Parathyroid adenoma (tissue), 2 donors: Measurements from ENCODE around the gene TBC1D17.

Source experiments
- H2AFZ ChIP-seq: fragments of 300-600 bp; sonication (generic); one replicate; pipeline ENCODE4 v1.7.0; 2017; ENCODE audit warnings: antibody characterized with exemption, mild to moderate bottlenecking
- H3K27ac ChIP-seq: fragments of 300-600 bp; sonication (generic); one replicate; pipeline ENCODE4 v1.7.0; 2017
- H3K27me3 ChIP-seq: fragments of 300-600 bp; sonication (generic); one replicate; pipeline ENCODE4 v1.7.0; 2017; ENCODE audit warnings: low read length; ENCODE audit not compliant: control insufficient read depth, insufficient read depth
- H3K36me3 ChIP-seq: fragments of 300-600 bp; sonication (generic); one replicate; pipeline ENCODE4 v1.7.0; 2017; ENCODE audit warnings: low read length; ENCODE audit not compliant: control insufficient read depth, insufficient read depth
- H3K4me1 ChIP-seq: fragments of 300-600 bp; sonication (generic); one replicate; pipeline ENCODE4 v1.7.0; 2017; ENCODE audit warnings: control low read depth
- H3K4me2 ChIP-seq: fragments of 300-600 bp; sonication (generic); one replicate; pipeline ENCODE4 v1.7.0; 2017; ENCODE audit warnings: low read length
- H3K4me3 ChIP-seq: fragments of 300-600 bp; sonication (generic); one replicate; pipeline ENCODE4 v1.7.0; 2017; ENCODE audit warnings: low read depth, low read length
- H3K79me2 ChIP-seq: fragments of 300-600 bp; sonication (generic); one replicate; pipeline ENCODE4 v1.7.0; 2017; ENCODE audit warnings: control low read depth
- H3K9ac ChIP-seq: fragments of 300-600 bp; sonication (generic); one replicate; pipeline ENCODE4 v1.7.0; 2017; ENCODE audit warnings: mild to moderate bottlenecking
- H3K9me3 ChIP-seq: fragments of 300-600 bp; sonication (generic); one replicate; pipeline ENCODE4 v1.7.0; 2017; ENCODE audit warnings: low read length; ENCODE audit not compliant: control insufficient read depth
- TF ChIP-seq, protein P1 (sequence below): fragments of 300-600 bp; sonication (generic); IDR thresholded peaks from one replicate; pipeline ENCODE4 v1.7.0; 2017; ENCODE audit warnings: antibody characterized with exemption, mild to moderate bottlenecking
- donor health status: primary hyperparathyroidism.

Gene TBC1D17

DNA sequence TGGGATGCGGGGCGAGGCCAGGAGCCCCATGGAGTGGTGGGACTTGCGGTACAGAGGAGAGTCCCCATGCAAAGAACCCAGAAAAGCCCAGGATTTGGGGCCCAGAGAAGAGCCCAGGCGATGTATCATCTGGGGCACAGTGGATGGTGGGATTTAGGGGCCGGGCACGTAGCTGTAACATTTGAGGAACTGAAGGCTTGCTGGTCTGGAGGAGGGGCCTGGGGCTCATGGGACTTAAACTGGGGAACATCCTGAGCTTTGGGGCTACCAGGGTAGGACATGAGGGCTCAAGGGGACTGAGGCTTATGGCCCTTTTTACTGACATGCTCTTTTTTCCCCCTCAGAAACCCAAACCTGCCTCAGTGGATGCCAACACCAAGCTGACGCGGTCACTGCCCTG, 45.9 kb upstream of the TBC1D17 start:
- no peak overlapping the region for H3K27ac ChIP-seq
- H3K9me3 ChIP-seq: no peaks in the 10 kb centered on the region
- no peak overlapping the region for H2AFZ ChIP-seq
- TF ChIP-seq, protein P1, sequence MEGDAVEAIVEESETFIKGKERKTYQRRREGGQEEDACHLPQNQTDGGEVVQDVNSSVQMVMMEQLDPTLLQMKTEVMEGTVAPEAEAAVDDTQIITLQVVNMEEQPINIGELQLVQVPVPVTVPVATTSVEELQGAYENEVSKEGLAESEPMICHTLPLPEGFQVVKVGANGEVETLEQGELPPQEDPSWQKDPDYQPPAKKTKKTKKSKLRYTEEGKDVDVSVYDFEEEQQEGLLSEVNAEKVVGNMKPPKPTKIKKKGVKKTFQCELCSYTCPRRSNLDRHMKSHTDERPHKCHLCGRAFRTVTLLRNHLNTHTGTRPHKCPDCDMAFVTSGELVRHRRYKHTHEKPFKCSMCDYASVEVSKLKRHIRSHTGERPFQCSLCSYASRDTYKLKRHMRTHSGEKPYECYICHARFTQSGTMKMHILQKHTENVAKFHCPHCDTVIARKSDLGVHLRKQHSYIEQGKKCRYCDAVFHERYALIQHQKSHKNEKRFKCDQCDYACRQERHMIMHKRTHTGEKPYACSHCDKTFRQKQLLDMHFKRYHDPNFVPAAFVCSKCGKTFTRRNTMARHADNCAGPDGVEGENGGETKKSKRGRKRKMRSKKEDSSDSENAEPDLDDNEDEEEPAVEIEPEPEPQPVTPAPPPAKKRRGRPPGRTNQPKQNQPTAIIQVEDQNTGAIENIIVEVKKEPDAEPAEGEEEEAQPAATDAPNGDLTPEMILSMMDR: no peak
- no peaks in the 10 kb centered on the region for H3K36me3 ChIP-seq
- no peak overlapping the region for H3K9ac ChIP-seq
- no peaks in the 10 kb centered on the region for H3K27me3 ChIP-seq
- H3K4me3 ChIP-seq: no peak overlapping the region
- peaks cover 2% of the 10 kb centered on the region for H3K79me2 ChIP-seq
- no peaks in the 10 kb centered on the region for H3K4me1 ChIP-seq
- no peak overlapping the region for H3K4me2 ChIP-seq

DNA sequence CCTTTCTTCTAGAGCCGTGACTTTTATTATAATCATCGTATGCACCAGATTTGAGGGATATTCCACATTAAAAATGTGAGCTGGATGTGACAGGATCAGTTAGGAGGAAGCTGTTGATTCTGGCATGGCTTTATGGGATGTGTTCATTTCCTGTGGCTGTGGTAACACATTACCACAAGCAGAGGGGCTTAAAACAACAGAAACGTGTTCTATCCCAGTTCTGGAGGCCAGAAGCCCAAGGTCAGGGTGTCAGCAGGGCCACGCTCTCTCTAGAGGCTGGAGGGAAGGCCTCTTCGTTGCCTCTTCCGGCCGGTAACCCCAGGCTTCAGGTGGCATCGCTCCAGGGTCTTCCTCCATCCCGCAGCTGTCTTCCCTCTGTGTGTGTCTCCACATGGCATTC, 44.9 kb upstream of the TBC1D17 start:
- no peaks in the 10 kb centered on the region for H3K36me3 ChIP-seq
- no peak overlapping the region for H2AFZ ChIP-seq
- no peak overlapping the region for H3K4me3 ChIP-seq
- H3K27me3 ChIP-seq: no peaks in the 10 kb centered on the region
- peaks cover 2% of the 10 kb centered on the region for H3K79me2 ChIP-seq
- no peak overlapping the region for H3K9ac ChIP-seq
- no peaks in the 10 kb centered on the region for H3K9me3 ChIP-seq
- H3K4me2 ChIP-seq: no peak overlapping the region
- H3K4me1 ChIP-seq: no peaks in the 10 kb centered on the region
- TF ChIP-seq, protein P1: no peak
- no peak overlapping the region for H3K27ac ChIP-seq

DNA sequence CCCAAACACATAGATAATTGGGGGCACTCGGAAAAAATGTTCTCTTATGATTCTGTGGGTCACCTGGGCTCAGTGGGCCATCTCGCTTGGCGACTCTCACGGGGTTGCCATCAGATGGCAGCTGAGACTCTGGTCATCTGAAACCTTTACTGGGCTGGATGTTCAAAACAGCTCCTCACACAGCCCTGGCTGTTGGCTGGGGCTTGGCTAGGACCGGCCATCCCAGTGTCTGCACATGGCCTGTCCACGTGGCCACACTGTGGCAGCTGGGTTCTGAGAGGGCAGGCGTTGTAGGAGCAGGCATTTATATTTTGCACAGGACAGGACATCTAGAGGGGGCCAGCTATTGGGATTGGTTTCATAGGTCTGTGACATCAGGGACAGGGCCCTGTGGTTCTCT, 43.9 kb upstream of the TBC1D17 start:
- no peaks in the 10 kb centered on the region for H3K9me3 ChIP-seq
- TF ChIP-seq, protein P1: no peak
- no peak overlapping the region for H3K9ac ChIP-seq
- no peak overlapping the region for H3K4me3 ChIP-seq
- no peak overlapping the region for H3K4me2 ChIP-seq
- no peaks in the 10 kb centered on the region for H3K36me3 ChIP-seq
- H3K27ac ChIP-seq: no peak overlapping the region
- H3K4me1 ChIP-seq: no peaks in the 10 kb centered on the region
- H2AFZ ChIP-seq: no peak overlapping the region
- peaks cover 2% of the 10 kb centered on the region for H3K79me2 ChIP-seq
- no peaks in the 10 kb centered on the region for H3K27me3 ChIP-seq

DNA sequence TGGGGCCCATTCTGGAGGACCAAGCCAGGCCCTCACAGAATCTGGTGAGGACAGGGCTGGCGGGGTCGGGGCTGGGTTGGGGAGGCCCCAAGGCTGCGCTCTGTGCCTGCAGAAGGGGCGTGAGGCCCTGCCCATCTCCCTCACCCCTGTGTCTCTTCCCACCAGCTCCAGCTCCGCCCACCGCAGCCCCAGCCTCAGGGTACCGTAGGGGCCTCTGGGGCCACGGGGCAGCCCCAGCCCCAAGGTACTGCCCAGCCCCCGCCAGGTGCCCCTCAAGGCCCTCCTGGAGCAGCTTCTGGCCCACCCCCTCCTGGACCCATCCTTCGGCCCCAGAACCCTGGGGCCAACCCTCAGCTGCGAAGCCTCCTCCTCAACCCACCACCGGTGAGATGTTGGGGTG, 41.9 kb upstream of the TBC1D17 start:
- no peak overlapping the region for H3K9ac ChIP-seq
- no peaks in the 10 kb centered on the region for H3K4me1 ChIP-seq
- H3K79me2 ChIP-seq: peaks cover 2% of the 10 kb centered on the region
- H3K4me3 ChIP-seq: no peak overlapping the region
- H3K27me3 ChIP-seq: no peaks in the 10 kb centered on the region
- no peak overlapping the region for H3K4me2 ChIP-seq
- H3K36me3 ChIP-seq: no peaks in the 10 kb centered on the region
- no peak overlapping the region for H2AFZ ChIP-seq
- H3K27ac ChIP-seq: no peak overlapping the region
- TF ChIP-seq, protein P1: no peak
- no peaks in the 10 kb centered on the region for H3K9me3 ChIP-seq

DNA sequence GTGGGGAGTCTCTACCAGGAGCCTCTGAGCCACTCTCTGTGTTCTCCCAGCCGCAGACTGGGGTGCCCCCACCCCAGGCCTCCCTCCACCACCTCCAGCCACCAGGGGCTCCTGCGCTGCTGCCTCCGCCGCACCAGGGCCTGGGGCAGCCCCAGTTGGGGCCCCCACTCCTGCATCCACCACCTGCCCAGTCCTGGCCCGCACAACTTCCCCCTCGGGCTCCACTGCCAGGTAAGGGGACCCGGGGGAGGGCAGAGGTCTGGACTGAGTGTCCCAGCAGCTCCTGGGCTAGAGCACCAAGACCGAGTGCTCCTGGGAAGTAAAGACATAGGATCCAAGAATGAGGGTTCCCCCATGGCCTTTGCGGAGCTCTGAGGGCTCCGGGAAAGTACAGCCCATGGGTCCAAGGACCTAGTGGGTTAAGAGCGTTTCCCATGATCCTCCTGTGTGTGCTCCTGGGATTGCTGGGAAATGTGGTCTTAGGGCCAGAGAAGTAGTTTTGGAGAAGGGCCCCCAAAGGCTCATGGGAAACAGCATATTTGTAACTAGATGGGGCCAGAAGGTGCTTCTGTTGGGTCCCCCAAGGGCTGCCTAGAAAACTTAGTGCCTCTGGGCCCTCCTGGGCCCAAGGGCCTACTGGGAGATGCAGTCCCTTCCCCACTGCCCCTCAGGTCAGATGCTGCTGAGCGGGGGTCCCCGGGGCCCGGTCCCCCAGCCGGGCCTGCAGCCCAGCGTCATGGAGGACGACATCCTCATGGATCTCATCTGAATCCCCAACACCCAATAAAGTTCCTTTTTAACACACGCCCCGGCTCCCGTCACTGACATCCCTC, 41.1 kb upstream of the TBC1D17 start:
- no peaks in the 10 kb centered on the region for H3K9me3 ChIP-seq
- H3K4me2 ChIP-seq: no peak overlapping the region
- H3K27ac ChIP-seq: no peak overlapping the region
- no peaks in the 10 kb centered on the region for H3K36me3 ChIP-seq
- H3K27me3 ChIP-seq: no peaks in the 10 kb centered on the region
- no peak overlapping the region for H2AFZ ChIP-seq
- H3K4me3 ChIP-seq: no peak overlapping the region
- TF ChIP-seq, protein P1: no peak
- H3K9ac ChIP-seq: no peak overlapping the region
- H3K79me2 ChIP-seq: no peaks in the 10 kb centered on the region
- H3K4me1 ChIP-seq: no peaks in the 10 kb centered on the region
